Measurements from ENCODE around the gene ELOVL6. TPM values are rescaled to one million over a fixed set of nuclear protein-coding genes. Genes with fewer than 3 reads are reported as not detected.

ELOVL6 gene
- total and polyA plus RNA-seq, 2 of the 4 experiments (the other 2 are of a cell fraction), result 17.9 to 19.0 TPM

- CTCF ChIA-PET, result interaction anchor here (1.0 to 1.1 kb wide), 2 partner anchors 13 to 14 kb away, joined by 3 to 4 read pairs; no protein-coding TSS in a partner anchor
- Histone ChIP-seq H3K36me3 (ENCODE audit: control insufficient read depth, insufficient read depth, low read length) (no peaks in the 10 kb centered on the region), H2AFZ (replicated peaks; ENCODE audit: low read length, poor library complexity) (no peak overlapping the region), H2AK9ac (replicated peaks; ENCODE audit: low read depth, low read length, poor library complexity) (no peak overlapping the region), H3K4ac (ENCODE audit: low read depth, low read length) (no peak overlapping the region), H2BK20ac (ENCODE audit: low read depth, low read length) (no peak overlapping the region), H3K18ac (ENCODE audit: low read depth, low read length) (no peak overlapping the region), H4K91ac (ENCODE audit: insufficient read depth, low read depth, low read length) (no peak overlapping the region), H3K27me3 (ENCODE audit: control insufficient read depth, insufficient read depth, low read length) (no peaks in the 10 kb centered on the region; the same call in 1 of the 2 replicates), H2BK5ac (ENCODE audit: low read depth, low read length, poor library complexity, severe bottlenecking) (no peak overlapping the region), H3K4me2 (ENCODE audit: low read depth, low read length) (no peak overlapping the region), H3K4me1 (ENCODE audit: control insufficient read depth, insufficient read depth, low read length) (no peaks in the 10 kb centered on the region), H3K14ac (replicated peaks; ENCODE audit: low read depth, low read length) (no peak overlapping the region), H2BK15ac (ENCODE audit: low read depth, low read length) (no peak overlapping the region), H2BK120ac (ENCODE audit: low read depth, low read length) (no peak overlapping the region), H3K9me3 (ENCODE audit: control insufficient read depth, insufficient read depth, low read length) (no peaks in the 10 kb centered on the region), H3K4me3 (ENCODE audit: insufficient read depth, low read depth, low read length) (no peak overlapping the region), H3K9me1 (ENCODE audit: insufficient read depth, low read length) (no peaks in the 10 kb centered on the region), H3K79me1 (ENCODE audit: low read depth in 1 of 2, low read length in 2 of 2) (no peaks in the 10 kb centered on the region), H3K23ac (ENCODE audit: low read depth, low read length) (no peak overlapping the region), H3K56ac (ENCODE audit: extremely low read depth, insufficient read depth, low read length) (no peak overlapping the region), H2AK5ac (ENCODE audit: low read depth, low read length) (no peak overlapping the region), H3K27ac (ENCODE audit: insufficient read depth, low read length) (no peak overlapping the region), H4K5ac (ENCODE audit: low read depth, low read length) (no peak overlapping the region), H4K8ac (ENCODE audit: low read depth in 2 of 2, low read length in 2 of 2) (no peak overlapping the region), H3K9ac (ENCODE audit: low read depth, low read length) (no peak overlapping the region), H4K20me1 (ENCODE audit: insufficient read depth, low read length) (no peaks in the 10 kb centered on the region)
- dilution Hi-C loops (cut with HindIII; ENCODE audit: low sequenced_read_pairs, unreplicated experiment), result no loop called here
- intact Hi-C loops (cut with micrococcal nuclease), result no loop called here
- TF ChIP-seq MAFK (IDR thresholded peaks at IDR 0.05; ENCODE audit: low read depth, low read length) (no peak), USF2 (IDR thresholded peaks at IDR 0.05; ENCODE audit: low read depth, low read length) (no peak), SMC3 (IDR thresholded peaks at IDR 0.05; ENCODE audit: low read depth, low read length) (no peak), POLR2A (IDR thresholded peaks at IDR 0.05; ENCODE audit: low read depth, low read length) (no peak), CTCF (conservative IDR thresholded peaks at IDR 0.05; ENCODE audit: low read depth, low read length) (no peak), NFE2L2 (IDR thresholded peaks at IDR 0.05; ENCODE audit: low read depth, low read length) (no peak), MAZ (IDR thresholded peaks at IDR 0.05; ENCODE audit: borderline replicate concordance, low read depth, low read length) (no peak), CHD1 (IDR thresholded peaks at IDR 0.05; ENCODE audit: low read depth, low read length) (no peak), RFX5 (IDR thresholded peaks at IDR 0.05; ENCODE audit: low read depth, low read length) (no peak), ELK1 (IDR thresholded peaks at IDR 0.05; ENCODE audit: borderline replicate concordance, low read depth, low read length) (no peak), BHLHE40 (IDR thresholded peaks at IDR 0.05; ENCODE audit: low read depth, low read length) (no peak), RCOR1 (IDR thresholded peaks at IDR 0.05; ENCODE audit: insufficient replicate concordance, low read length) (no peak), RAD21 (IDR thresholded peaks at IDR 0.05; ENCODE audit: low read length) (no peak), MXI1 (IDR thresholded peaks at IDR 0.05; ENCODE audit: borderline replicate concordance, low read depth, low read length) (no peak), CEBPB (IDR thresholded peaks at IDR 0.05; ENCODE audit: low read depth, low read length) (no peak), FOS (IDR thresholded peaks at IDR 0.05; ENCODE audit: low read depth, low read length) (no peak)
- in situ Hi-C loops (cut with MboI; ENCODE audit: low sequenced_read_pairs), result loop anchor here (25.0 kb wide), 1 partner anchor 293 kb away; no protein-coding TSS in a partner anchor
- BruUV-seq (replicated peaks), result no TSS peak
- DNase-seq (no peak), ATAC-seq (ENCODE audit: low read depth) (no peak)
- no CpG with 5 or more reads among the region's 3 CpGs for WGBS, 2 experiments (ENCODE audit: extremely low coverage in 2 of 2, insufficient read length in 1 of 2)
- POLR2A ChIA-PET (ENCODE audit: unreplicated experiment), result no interaction called here
These were observed 179.3 kb downstream of the ELOVL6 start for GRCh38 chr4:110019153-110019552.
